Liver (tissue), 9 donors: Measurements from ENCODE around the gene KRT17. TPM values are rescaled to one million over a fixed set of nuclear protein-coding genes. Genes with fewer than 3 reads are reported as not detected.

Experiments
- DNase-seq: peaks from one replicate; pipeline ENCODE4 v3.0.0-alpha.2; 2017; ENCODE audit warnings: low spot score
- H3K27ac ChIP-seq, 2 donors: one replicate each; pipeline ENCODE4 v1.7.0; 2013; ENCODE audit warnings: inconsistent platforms in 2 of 2, low read length in 2 of 2, control low read depth in 1 of 2, low read depth in 1 of 2, mild to moderate bottlenecking in 1 of 2
- H3K27me3 ChIP-seq, 4 donors: one replicate each; pipeline versions ENCODE4 v1.6.1 to v1.7.0; 2013; ENCODE audit warnings: low read length in 3 of 4, inconsistent platforms in 1 of 4, mild to moderate bottlenecking in 1 of 4, moderate library complexity in 1 of 4; ENCODE audit not compliant: control insufficient read depth in 4 of 4, insufficient read depth in 4 of 4
- H3K36me3 ChIP-seq, 4 donors: one replicate each; pipeline versions ENCODE4 v1.6.1 to v1.7.0; 2013; ENCODE audit warnings: low read length in 3 of 4, mild to moderate bottlenecking in 3 of 4, low read depth in 1 of 4, moderate library complexity in 1 of 4; ENCODE audit not compliant: control insufficient read depth in 4 of 4, insufficient read depth in 3 of 4
- H3K4me1 ChIP-seq, 4 donors: one replicate each; pipeline versions ENCODE4 v1.6.1 to v1.7.0; 2013; ENCODE audit warnings: low read length in 3 of 4, mild to moderate bottlenecking in 3 of 4, moderate library complexity in 1 of 4; ENCODE audit not compliant: control insufficient read depth in 4 of 4, insufficient read depth in 4 of 4
- H3K4me3 ChIP-seq, 3 donors: one replicate each; pipeline versions ENCODE4 v1.6.1 to v1.7.0; 2013; ENCODE audit warnings: low read length in 3 of 3, control low read depth in 1 of 3, low read depth in 1 of 3, mild to moderate bottlenecking in 1 of 3
- H3K9ac ChIP-seq, 2 donors: one replicate each; pipeline ENCODE4 v1.7.0; 2013; ENCODE audit warnings: low read length in 2 of 2, mild to moderate bottlenecking in 2 of 2, moderate library complexity in 2 of 2, control low read depth in 1 of 2, low read depth in 1 of 2
- H3K9me3 ChIP-seq, 4 donors: one replicate each; pipeline versions ENCODE4 v1.6.1 to v1.7.0; 2013; ENCODE audit warnings: low read length in 3 of 4; ENCODE audit not compliant: control insufficient read depth in 4 of 4
- ATF3 ChIP-seq: IDR thresholded peaks from 2 replicates; pipeline ENCODE4 v1.6.1; 2016; ENCODE audit warnings: antibody characterized with exemption
- EGR1 ChIP-seq, 2 donors: IDR thresholded peaks; 2 replicates each; pipeline ENCODE4 v1.6.1; 2016 to 2018; ENCODE audit warnings: antibody characterized with exemption in 2 of 2, low read depth in 2 of 2
- FOXA1 ChIP-seq: IDR thresholded peaks from 2 replicates; pipeline ENCODE4 v1.6.1; 2016; ENCODE audit warnings: antibody characterized with exemption
- FOXA2 ChIP-seq: IDR thresholded peaks from 2 replicates; pipeline ENCODE4 v1.6.1; 2016; ENCODE audit warnings: antibody characterized with exemption
- GABPA ChIP-seq, 2 donors: IDR thresholded peaks in 1 of 2; conservative IDR thresholded peaks in 1 of 2; 2 replicates each; pipeline ENCODE4 v1.6.1; 2016; ENCODE audit warnings: antibody characterized with exemption in 2 of 2, mild to moderate bottlenecking in 1 of 2, moderate library complexity in 1 of 2
- HNF4A ChIP-seq, 2 donors: conservative IDR thresholded peaks; 2 replicates each; pipeline ENCODE4 v1.6.1; 2016; ENCODE audit warnings: antibody characterized with exemption in 2 of 2, mild to moderate bottlenecking in 2 of 2
- HNF4G ChIP-seq: IDR thresholded peaks from 2 replicates; pipeline ENCODE4 v1.6.1; 2016; ENCODE audit warnings: antibody characterized with exemption
- JUND ChIP-seq, 2 donors: IDR thresholded peaks; 2 replicates each; pipeline ENCODE4 v1.6.1; 2016; ENCODE audit warnings: antibody characterized with exemption in 2 of 2
- NR2F2 ChIP-seq: IDR thresholded peaks from 2 replicates; pipeline ENCODE4 v1.6.1; 2016; ENCODE audit warnings: antibody characterized with exemption
- RAD21 ChIP-seq, 2 donors: IDR thresholded peaks; 2 replicates each; pipeline ENCODE4 v1.6.1; 2016; ENCODE audit warnings: antibody characterized with exemption in 2 of 2, mild to moderate bottlenecking in 2 of 2
- RXRA ChIP-seq, 2 donors: IDR thresholded peaks; 2 replicates each; pipeline ENCODE4 v1.6.1; 2017 to 2018; ENCODE audit warnings: antibody characterized with exemption in 2 of 2, mild to moderate bottlenecking in 1 of 2
- SP1 ChIP-seq: IDR thresholded peaks from 2 replicates; pipeline ENCODE4 v1.6.1; 2018; ENCODE audit warnings: antibody characterized with exemption, mild to moderate bottlenecking
- TAF1 ChIP-seq: conservative IDR thresholded peaks from 2 replicates; pipeline ENCODE4 v1.6.1; 2016; ENCODE audit warnings: antibody characterized with exemption, mild to moderate bottlenecking
- YY1 ChIP-seq: IDR thresholded peaks from 2 replicates; pipeline ENCODE4 v1.6.1; 2016; ENCODE audit warnings: antibody characterized with exemption, mild to moderate bottlenecking
- WGBS: extraction: QIAGEN DNeasy Blood & Tissue Kit; methylation state at CpG from one replicate; pipeline ENCODE4 v1.1.7; 2013; 5-methylcytosine and 5-hydroxymethylcytosine counted together
- polyA plus RNA-seq, 2 donors: library from polyadenylated mRNA; stranded (reverse) in 1 of 2; unstranded in 1 of 2; fragments of 200-250 nt in 1 of 2; fragments of >200 nt in 1 of 2; fragmentation: Nextera tagmentation in 1 of 2; extraction: Ambion mirVana in 1 of 2; gene quantifications; one replicate each; pipeline versions ENCODE4 v1.2.1 to v1.2.3, GENCODE V29; 2013 to 2015
- total RNA-seq, 2 donors: library from RNA; depleted of rRNA; stranded (reverse); fragments of >200 nt; gene quantifications; one replicate each; pipeline ENCODE4 v1.2.3, GENCODE V29; 2014
- TF ChIP-seq, protein P1 (sequence below): IDR thresholded peaks from 2 replicates; pipeline ENCODE4 v1.6.1; 2016; ENCODE audit warnings: antibody characterized with exemption, mild to moderate bottlenecking
- TF ChIP-seq, protein P2 (sequence below): IDR thresholded peaks from 2 replicates; pipeline ENCODE4 v1.6.1; 2016; ENCODE audit warnings: antibody characterized with exemption
- TF ChIP-seq, protein P3 (sequence below): IDR thresholded peaks from 2 replicates; pipeline ENCODE4 v1.6.1; 2016; ENCODE audit warnings: antibody characterized with exemption
- TF ChIP-seq, protein P4 (sequence below): fragments of 150-350 bp; IDR thresholded peaks from 2 replicates; pipeline ENCODE4 v1.5.1; 2017; ENCODE audit warnings: improper control_type of control experiment, low read depth, low read length; ENCODE audit not compliant: missing input control
- donor health status: healthy.
- donor health status: healthy.
- donor health status: healthy.
- donor health status: healthy.
- donor health status: healthy.

The KRT17 gene
- total and polyA plus RNA-seq, 4 donors, result 0.15 TPM; not detected in 3

GRCh38 chr17:41649923-41650519 is 25.6 kb upstream of the KRT17 start:
- H3K4me3 ChIP-seq, result no peak overlapping the region
- 94% methylated on average over 10 of the region's 10 CpGs for WGBS
- no peaks in the 10 kb centered on the region for H3K27me3 ChIP-seq
- peaks cover 6 to 12% (median 9%) of the 10 kb centered on the region in 4 donors for H3K4me1 ChIP-seq
- no peaks in the 10 kb centered on the region for H3K9me3 ChIP-seq
- no peak for TF ChIP-seq HNF4A (conservative IDR thresholded peaks at IDR 0.05)
- TF ChIP-seq RXRA (IDR thresholded peaks at IDR 0.05), result no peak
- no peak for TF ChIP-seq RAD21 (IDR thresholded peaks at IDR 0.05)
- TF ChIP-seq TAF1, result no peak
- TF ChIP-seq, protein P1, sequence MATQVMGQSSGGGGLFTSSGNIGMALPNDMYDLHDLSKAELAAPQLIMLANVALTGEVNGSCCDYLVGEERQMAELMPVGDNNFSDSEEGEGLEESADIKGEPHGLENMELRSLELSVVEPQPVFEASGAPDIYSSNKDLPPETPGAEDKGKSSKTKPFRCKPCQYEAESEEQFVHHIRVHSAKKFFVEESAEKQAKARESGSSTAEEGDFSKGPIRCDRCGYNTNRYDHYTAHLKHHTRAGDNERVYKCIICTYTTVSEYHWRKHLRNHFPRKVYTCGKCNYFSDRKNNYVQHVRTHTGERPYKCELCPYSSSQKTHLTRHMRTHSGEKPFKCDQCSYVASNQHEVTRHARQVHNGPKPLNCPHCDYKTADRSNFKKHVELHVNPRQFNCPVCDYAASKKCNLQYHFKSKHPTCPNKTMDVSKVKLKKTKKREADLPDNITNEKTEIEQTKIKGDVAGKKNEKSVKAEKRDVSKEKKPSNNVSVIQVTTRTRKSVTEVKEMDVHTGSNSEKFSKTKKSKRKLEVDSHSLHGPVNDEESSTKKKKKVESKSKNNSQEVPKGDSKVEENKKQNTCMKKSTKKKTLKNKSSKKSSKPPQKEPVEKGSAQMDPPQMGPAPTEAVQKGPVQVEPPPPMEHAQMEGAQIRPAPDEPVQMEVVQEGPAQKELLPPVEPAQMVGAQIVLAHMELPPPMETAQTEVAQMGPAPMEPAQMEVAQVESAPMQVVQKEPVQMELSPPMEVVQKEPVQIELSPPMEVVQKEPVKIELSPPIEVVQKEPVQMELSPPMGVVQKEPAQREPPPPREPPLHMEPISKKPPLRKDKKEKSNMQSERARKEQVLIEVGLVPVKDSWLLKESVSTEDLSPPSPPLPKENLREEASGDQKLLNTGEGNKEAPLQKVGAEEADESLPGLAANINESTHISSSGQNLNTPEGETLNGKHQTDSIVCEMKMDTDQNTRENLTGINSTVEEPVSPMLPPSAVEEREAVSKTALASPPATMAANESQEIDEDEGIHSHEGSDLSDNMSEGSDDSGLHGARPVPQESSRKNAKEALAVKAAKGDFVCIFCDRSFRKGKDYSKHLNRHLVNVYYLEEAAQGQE, result no peak
- no peak for TF ChIP-seq HNF4G
- TF ChIP-seq JUND (IDR thresholded peaks at IDR 0.05), result no peak
- no peak for TF ChIP-seq FOXA2
- TF ChIP-seq, protein P2, sequence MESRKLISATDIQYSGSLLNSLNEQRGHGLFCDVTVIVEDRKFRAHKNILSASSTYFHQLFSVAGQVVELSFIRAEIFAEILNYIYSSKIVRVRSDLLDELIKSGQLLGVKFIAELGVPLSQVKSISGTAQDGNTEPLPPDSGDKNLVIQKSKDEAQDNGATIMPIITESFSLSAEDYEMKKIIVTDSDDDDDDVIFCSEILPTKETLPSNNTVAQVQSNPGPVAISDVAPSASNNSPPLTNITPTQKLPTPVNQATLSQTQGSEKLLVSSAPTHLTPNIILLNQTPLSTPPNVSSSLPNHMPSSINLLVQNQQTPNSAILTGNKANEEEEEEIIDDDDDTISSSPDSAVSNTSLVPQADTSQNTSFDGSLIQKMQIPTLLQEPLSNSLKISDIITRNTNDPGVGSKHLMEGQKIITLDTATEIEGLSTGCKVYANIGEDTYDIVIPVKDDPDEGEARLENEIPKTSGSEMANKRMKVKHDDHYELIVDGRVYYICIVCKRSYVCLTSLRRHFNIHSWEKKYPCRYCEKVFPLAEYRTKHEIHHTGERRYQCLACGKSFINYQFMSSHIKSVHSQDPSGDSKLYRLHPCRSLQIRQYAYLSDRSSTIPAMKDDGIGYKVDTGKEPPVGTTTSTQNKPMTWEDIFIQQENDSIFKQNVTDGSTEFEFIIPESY, result no peak
- no peak for TF ChIP-seq SP1
- TF ChIP-seq GABPA (IDR thresholded peaks at IDR 0.05 in 1 of 2, conservative IDR thresholded peaks at IDR 0.05 in 1 of 2), result no peak
- TF ChIP-seq EGR1 (IDR thresholded peaks at IDR 0.05; ENCODE audit: low read depth in 2 of 2), result no peak
- no peak for TF ChIP-seq YY1
- TF ChIP-seq ATF3, result no peak
- no peak for TF ChIP-seq NR2F2
- no peak for TF ChIP-seq FOXA1
- TF ChIP-seq, protein P3, sequence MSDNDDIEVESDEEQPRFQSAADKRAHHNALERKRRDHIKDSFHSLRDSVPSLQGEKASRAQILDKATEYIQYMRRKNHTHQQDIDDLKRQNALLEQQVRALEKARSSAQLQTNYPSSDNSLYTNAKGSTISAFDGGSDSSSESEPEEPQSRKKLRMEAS, result no peak
- H3K9ac ChIP-seq, result no peak overlapping the region
- DNase-seq, result no peak
- H3K27ac ChIP-seq, result no peak overlapping the region
- no peaks in the 10 kb centered on the region for H3K36me3 ChIP-seq

- no peaks in the 10 kb centered on the region for H3K9me3 ChIP-seq
- peak overlapping the region; percentile 30 to 71 (median 59) for H3K4me3 ChIP-seq
- H3K36me3 ChIP-seq, result no peaks in the 10 kb centered on the region
- H3K9ac ChIP-seq, result peak overlapping the region in 1 of 2 donors; percentile 72
- no peaks in the 10 kb centered on the region for H3K27me3 ChIP-seq
- TF ChIP-seq RAD21 (IDR thresholded peaks at IDR 0.05) (peak; percentile 75 to 84), YY1 (no peak), SP1 (peak; percentile 27)
- TF ChIP-seq, protein P4, sequence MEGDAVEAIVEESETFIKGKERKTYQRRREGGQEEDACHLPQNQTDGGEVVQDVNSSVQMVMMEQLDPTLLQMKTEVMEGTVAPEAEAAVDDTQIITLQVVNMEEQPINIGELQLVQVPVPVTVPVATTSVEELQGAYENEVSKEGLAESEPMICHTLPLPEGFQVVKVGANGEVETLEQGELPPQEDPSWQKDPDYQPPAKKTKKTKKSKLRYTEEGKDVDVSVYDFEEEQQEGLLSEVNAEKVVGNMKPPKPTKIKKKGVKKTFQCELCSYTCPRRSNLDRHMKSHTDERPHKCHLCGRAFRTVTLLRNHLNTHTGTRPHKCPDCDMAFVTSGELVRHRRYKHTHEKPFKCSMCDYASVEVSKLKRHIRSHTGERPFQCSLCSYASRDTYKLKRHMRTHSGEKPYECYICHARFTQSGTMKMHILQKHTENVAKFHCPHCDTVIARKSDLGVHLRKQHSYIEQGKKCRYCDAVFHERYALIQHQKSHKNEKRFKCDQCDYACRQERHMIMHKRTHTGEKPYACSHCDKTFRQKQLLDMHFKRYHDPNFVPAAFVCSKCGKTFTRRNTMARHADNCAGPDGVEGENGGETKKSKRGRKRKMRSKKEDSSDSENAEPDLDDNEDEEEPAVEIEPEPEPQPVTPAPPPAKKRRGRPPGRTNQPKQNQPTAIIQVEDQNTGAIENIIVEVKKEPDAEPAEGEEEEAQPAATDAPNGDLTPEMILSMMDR, result peak; percentile 80
- peaks cover 6 to 12% (median 9%) of the 10 kb centered on the region in 4 donors for H3K4me1 ChIP-seq
- no peak overlapping the region for H3K27ac ChIP-seq
- WGBS, result 4% methylated on average over 39 of the region's 39 CpGs
- DNase-seq, result peak; percentile 87
These were observed 24.2 kb upstream of the KRT17 start for GRCh38 chr17:41648411-41649195.
